ENCODE results near the gene CFAP77. TPM values are rescaled to one million over a fixed set of nuclear protein-coding genes. Genes with fewer than 3 reads are reported as not detected.

CFAP77 gene
- total and polyA plus RNA-seq, 2 of the 8 experiments (the other 6 are each of a cell fraction or from before 2014, with no cell fraction given): 0.63 to 0.97 TPM

DNA sequence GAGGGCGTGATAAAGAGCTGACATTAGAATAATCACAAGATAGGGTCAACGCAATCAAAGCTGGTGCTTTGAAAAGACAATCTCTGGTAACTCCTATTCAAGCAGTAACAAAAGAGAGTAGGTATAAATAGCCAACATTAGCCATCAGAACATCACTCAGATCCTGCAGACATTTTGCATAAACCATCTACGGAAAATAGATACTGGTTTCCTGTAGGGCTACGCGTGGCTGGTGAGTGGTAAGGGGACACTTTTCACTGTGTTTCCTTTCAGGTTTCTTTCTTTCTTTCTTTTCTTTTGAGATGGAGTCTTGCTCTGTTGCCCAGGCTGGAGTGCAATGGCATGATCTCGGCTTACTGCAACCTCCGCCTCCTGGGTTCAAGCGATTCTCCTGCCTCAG lies 25.6 kb upstream of the CFAP77 start:
- POLR2A ChIA-PET (ENCODE audit: partially characterized antibody): no interaction called here
- CTCF ChIA-PET (ENCODE audit: partially characterized antibody): no interaction called here
- no peak overlapping the region for H2BK15ac ChIP-seq (ENCODE audit: low read length)
- TF ChIP-seq SRF (IDR thresholded peaks at IDR 0.05; ENCODE audit: low read depth, low read length): no peak
- no peak for TF ChIP-seq NRF1 (IDR thresholded peaks at IDR 0.05; ENCODE audit: low read depth, low read length)
- no peak for TF ChIP-seq ASH2L (IDR thresholded peaks at IDR 0.05; ENCODE audit: low read length)
- TF ChIP-seq HDAC2 (IDR thresholded peaks at IDR 0.05; ENCODE audit: borderline replicate concordance in 1 of 2, low read depth in 2 of 2, low read length in 2 of 2): no peak
- TF ChIP-seq JUN (IDR thresholded peaks at IDR 0.05; ENCODE audit: low read depth, low read length): no peak
- no peak for TF ChIP-seq TCF12 (IDR thresholded peaks at IDR 0.05; ENCODE audit: low read depth, low read length)
- no peak for TF ChIP-seq HDAC6 (IDR thresholded peaks at IDR 0.05; ENCODE audit: low read depth, low read length)
- TF ChIP-seq TAF7 (optimal IDR thresholded peaks at IDR 0.05; ENCODE audit: borderline replicate concordance, low read depth, low read length): no peak
- TF ChIP-seq SIN3A (conservative IDR thresholded peaks at IDR 0.05 in 1 of 2, IDR thresholded peaks at IDR 0.05 in 1 of 2; ENCODE audit: low read depth in 1 of 2, low read length in 2 of 2): no peak
- no peak for TF ChIP-seq JUND (IDR thresholded peaks at IDR 0.05; ENCODE audit: low read length)
- no peak for TF ChIP-seq SAP30 (IDR thresholded peaks at IDR 0.05; ENCODE audit: insufficient read depth, insufficient replicate concordance, low read length)
- TF ChIP-seq POU5F1 (IDR thresholded peaks at IDR 0.05; ENCODE audit: low read depth, low read length): no peak
- TF ChIP-seq CHD2 (IDR thresholded peaks at IDR 0.05; ENCODE audit: low read length): no peak
- TF ChIP-seq NANOG (IDR thresholded peaks at IDR 0.05; ENCODE audit: insufficient read depth, low read depth, low read length, poor library complexity, severe bottlenecking): no peak
- no peak for TF ChIP-seq BACH1 (IDR thresholded peaks at IDR 0.05; ENCODE audit: low read length)
- TF ChIP-seq POLR2AphosphoS5 (IDR thresholded peaks at IDR 0.05; ENCODE audit: low read depth, low read length): no peak

More for the DNA sequence above, 25.6 kb upstream of the CFAP77 start:
- H4K91ac ChIP-seq (replicated peaks; ENCODE audit: insufficient read length, low read length): no peak overlapping the region
- no peak overlapping the region for H2BK5ac ChIP-seq (ENCODE audit: low read depth, low read length)
- 96% methylated on average over 7 of the region's 8 CpGs; no CpG with 5 or more reads in 1 of the 2 experiments for WGBS, 2 experiments (ENCODE audit: extremely low coverage in 1 of 2, insufficient coverage in 1 of 2, insufficient read length in 1 of 2, insufficient replicate concordance in 2 of 2, low coverage in 1 of 2, low lambda C conversion rate in 2 of 2, missing lambda C conversion rate in 1 of 2)
- no peak overlapping the region for H4K8ac ChIP-seq (ENCODE audit: extremely low read depth, insufficient read depth, low read length)
- DNase-seq (ENCODE audit: low read depth in 1 of 2, low spot score in 2 of 2) (no peak), FAIRE-seq (no peak)
- no peak overlapping the region for H3K27ac ChIP-seq (ENCODE audit: low read depth, low read length)
- H3K4me3 ChIP-seq (ENCODE audit: extremely low read depth in 1 of 4, insufficient read depth in 2 of 4, low read depth in 3 of 4, low read length in 4 of 4): no peak overlapping the region
- H3K27me3 ChIP-seq (replicated peaks in 1 of 4; ENCODE audit: control insufficient read depth in 3 of 4, extremely low read depth in 1 of 4, insufficient read depth in 3 of 4, low read length in 3 of 4): no peaks in the 10 kb centered on the region
- no peak overlapping the region for H3K23ac ChIP-seq (ENCODE audit: insufficient read length)
- H2AFZ ChIP-seq (ENCODE audit: low read length): no peak overlapping the region
- H2AK5ac ChIP-seq (ENCODE audit: low read depth, low read length): no peak overlapping the region
- H2BK12ac ChIP-seq (ENCODE audit: low read depth, low read length): no peak overlapping the region
- H4K20me1 ChIP-seq (replicated peaks in 1 of 2; ENCODE audit: control insufficient read depth in 1 of 2, insufficient read depth in 2 of 2, low read length in 2 of 2): no peaks in the 10 kb centered on the region
- no peak overlapping the region for H3K4me2 ChIP-seq (ENCODE audit: insufficient read depth in 1 of 2, low read depth in 2 of 2, low read length in 2 of 2)
- no peaks in the 10 kb centered on the region for H3K4me1 ChIP-seq (replicated peaks in 1 of 4; ENCODE audit: control insufficient read depth in 3 of 4, insufficient read depth in 4 of 4, low read length in 3 of 4)
- no peak overlapping the region for H3K18ac ChIP-seq (ENCODE audit: extremely low read depth, low read length)
- no peaks in the 10 kb centered on the region for H3K23me2 ChIP-seq (ENCODE audit: low read depth, low read length)
- H3K79me2 ChIP-seq (ENCODE audit: control insufficient read depth in 1 of 2, insufficient read depth in 2 of 2, low read length in 2 of 2): no peaks in the 10 kb centered on the region
- no peak overlapping the region for H2BK120ac ChIP-seq (replicated peaks; ENCODE audit: low read depth, low read length)
- H2BK20ac ChIP-seq (ENCODE audit: low read length): no peak overlapping the region
- no peak overlapping the region for H4K5ac ChIP-seq (ENCODE audit: insufficient read length, low read depth, low read length)
- H3K14ac ChIP-seq (ENCODE audit: insufficient read length): no peak overlapping the region
- no peak overlapping the region for H3K56ac ChIP-seq (replicated peaks; ENCODE audit: insufficient read length, low read depth, low read length)
- H3K4ac ChIP-seq (replicated peaks; ENCODE audit: insufficient read length, low read depth, low read length): no peak overlapping the region
- H3K36me3 ChIP-seq (ENCODE audit: control insufficient read depth in 2 of 4, insufficient read depth in 4 of 4, low read length in 3 of 4): peaks cover 24 to 68% (median 46%) of the 10 kb centered on the region in 4 experiments; a peak in 7 of 8 replicates
- H3K79me1 ChIP-seq (ENCODE audit: low read depth, low read length): no peaks in the 10 kb centered on the region
- H3K9ac ChIP-seq (replicated peaks in 1 of 4; ENCODE audit: extremely low read depth in 1 of 4, low read depth in 3 of 4, low read length in 3 of 4): no peak overlapping the region
- no peaks in the 10 kb centered on the region for H3K9me3 ChIP-seq (ENCODE audit: insufficient read depth in 2 of 2, low read depth in 1 of 2, low read length in 1 of 2)

All from H1 (cell line).